ENCODE results near the gene EID3.
"Not testable (repeated sequence)": the region's sequence is repeated elsewhere in the genome, so short reads cannot be mapped to it uniquely, and the experiment has no call there.

EID3 gene

DNA sequence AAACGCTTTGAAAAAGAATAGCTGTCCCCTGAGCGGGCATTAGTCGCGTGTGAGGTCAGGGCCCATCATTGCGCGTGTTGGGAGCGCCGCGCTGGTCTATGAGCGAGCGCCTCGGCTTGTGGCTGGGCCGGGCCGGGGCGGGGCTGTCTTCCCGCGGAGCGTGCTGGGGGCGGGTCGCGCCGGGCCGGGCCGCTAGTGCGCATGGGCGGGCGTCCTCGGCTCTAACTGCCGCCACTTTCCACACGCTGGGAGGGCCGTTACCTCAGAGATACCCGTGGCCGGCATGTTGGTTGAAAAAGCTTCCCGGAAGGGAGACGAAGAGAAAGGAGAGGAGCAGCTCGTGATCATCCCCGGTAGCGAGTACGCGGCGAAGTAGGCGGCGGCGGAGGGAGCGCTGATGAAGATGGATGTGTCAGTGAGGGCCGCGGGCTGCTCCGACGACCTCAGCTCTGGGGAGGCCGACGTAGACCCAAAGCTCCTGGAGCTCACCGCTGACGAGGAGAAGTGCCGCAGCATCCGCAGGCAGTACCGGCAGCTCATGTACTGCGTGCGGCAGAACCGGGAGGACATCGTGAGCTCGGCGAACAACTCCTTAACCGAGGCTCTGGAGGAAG is at the start of gene EID3:
EID3 (plus strand) TSS at position 202 of the 614 bp plus-strand sequence; CDS start at position 398, 196 bp downstream.
- no peak for FAIRE-seq

DNA sequence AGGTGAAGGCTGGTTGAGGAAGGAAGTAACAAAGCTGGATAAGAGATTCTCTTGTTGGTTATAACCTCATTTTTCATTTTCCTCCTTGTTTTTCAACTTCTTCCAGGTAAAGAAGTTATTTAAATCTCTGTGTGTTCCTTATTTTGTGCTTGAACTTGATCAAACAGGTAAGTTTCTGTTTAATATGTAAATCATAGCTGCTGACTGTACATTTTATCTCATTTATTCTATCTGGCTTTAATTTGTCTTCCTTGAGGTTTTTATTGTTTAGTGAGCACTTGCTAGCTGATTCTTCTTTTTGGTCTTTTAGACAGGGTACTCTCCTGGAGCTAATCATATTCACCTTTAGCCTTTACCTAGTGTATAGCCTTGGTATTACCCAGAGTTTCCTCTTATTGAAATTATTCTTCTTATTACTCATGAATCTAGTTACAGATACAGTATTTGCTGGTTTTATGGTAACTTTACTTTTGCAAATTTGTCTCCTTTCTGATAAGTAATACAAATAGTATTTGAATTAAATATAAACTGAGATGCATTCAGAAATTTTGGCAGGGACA is 45.5 kb upstream of the EID3 start:
- FAIRE-seq, result no peak

DNA sequence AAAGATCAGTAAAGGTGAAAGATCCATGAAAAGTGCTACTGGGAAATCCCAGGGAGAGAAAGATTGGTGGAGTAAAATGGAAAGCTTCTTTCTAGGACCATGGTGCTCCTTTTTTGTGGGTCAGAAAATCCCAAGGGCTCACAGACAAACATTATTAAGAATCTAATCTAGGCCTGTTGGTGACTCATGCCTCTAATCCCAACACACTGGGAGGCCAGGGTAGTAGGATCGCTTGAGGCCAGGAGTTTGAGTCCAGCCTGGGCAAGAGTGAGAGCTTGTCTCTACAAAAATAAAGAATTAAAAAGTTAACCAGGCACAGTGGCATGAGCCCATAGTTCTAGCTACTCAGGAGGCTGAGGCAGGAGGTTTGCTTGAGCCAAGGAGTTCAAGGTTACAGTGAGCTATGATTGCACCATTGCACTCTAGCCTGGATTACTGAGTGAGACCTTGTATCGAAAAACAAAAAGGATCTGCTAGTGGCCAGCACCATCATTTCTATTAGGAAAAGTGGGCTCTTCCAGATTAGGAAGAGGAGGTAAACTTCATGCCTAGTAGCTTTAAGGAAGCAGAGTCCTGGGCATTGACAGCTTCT is 45.0 kb upstream of the EID3 start:
- FAIRE-seq, result no peak

DNA sequence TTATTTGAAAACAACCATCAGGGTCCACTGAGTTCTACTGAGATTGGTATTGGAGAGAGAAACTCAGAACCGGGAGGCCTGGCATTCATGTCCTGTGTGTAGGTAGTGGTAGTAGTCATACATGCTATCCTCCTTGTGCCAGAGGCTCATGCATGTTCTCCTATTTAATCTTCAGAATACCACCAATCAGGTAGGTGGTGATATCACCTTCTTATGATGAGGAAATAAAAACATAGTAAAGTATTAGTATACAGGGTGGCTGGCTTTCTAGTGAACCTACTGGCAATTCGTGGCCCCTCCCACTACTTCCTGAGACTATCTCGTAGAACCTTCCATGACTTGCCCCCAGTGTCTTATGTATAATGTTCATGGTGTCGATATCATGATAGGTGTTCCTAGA is 40.5 kb upstream of the EID3 start:
- FAIRE-seq, result no peak

DNA sequence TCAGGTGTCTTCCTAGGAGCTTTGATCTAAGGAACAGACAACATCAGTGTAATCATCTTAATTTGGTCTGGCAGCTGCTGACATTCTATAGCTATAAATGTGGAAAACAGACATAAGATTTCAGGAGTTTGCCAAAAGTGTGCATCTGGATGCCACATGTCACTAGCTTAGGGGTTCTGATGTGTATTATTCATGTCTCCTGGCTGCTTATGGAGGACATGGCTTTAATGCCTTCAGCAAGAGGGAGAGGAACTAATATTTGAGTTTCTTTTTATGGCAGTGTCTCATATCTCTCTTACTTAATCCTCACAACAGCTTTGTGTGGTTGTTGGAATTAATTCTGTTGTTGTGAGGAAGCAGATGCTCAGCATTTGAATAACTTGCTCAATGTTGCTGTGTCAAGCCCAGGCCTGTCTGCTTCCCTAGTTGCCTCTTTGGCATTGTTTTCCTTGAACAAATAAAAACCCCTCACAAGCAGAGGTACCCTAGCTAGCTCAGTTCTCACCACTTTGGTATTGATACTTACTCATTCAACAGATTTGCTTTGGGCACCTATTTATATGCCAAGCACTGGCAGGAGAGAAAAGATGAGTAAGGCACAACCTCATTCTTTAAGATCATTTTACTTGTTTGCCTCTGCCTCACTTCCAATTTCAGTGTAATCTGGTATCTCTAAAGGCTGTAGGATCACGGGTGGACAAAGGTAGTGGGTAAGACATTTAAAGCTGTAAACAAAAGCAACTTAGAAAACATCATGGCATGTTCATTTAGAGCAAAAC is 39.8 kb upstream of the EID3 start:
- FAIRE-seq, result no peak

DNA sequence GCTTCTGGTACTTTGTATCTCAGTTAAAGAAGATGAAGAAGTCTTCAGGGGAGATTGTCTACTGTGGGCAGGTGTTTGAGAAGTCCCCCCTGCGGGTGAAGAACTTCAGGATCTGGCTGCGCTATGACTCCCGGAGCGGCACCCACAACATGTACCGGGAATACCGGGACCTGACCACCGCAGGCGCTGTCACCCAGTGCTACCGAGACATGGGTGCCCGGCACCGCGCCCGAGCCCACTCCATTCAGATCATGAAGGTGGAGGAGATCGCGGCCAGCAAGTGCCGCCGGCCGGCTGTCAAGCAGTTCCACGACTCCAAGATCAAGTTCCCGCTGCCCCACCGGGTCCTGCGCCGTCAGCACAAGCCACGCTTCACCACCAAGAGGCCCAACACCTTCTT is 38.1 kb upstream of the EID3 start:
- FAIRE-seq, result not testable (repeated sequence)

DNA sequence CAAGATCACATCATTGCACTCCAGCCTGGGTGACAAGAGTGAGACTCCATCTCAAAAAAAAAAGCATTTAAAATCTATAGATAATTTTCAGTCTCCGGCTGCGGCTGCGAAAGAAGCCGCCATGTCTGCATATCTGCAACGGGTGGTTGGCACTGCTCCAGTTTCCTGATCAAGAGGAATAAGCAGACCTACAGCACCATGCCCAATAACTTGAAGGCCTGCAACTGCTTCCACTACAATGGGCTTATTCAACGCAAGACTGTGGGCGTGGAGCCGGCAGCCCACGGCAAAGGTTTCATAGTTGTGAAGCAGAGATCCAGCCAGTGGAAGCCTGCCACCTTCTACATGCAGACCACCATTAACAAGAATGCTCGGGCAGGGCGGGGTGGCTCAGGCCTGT is 30.6 kb upstream of the EID3 start:
- no peak for FAIRE-seq

DNA sequence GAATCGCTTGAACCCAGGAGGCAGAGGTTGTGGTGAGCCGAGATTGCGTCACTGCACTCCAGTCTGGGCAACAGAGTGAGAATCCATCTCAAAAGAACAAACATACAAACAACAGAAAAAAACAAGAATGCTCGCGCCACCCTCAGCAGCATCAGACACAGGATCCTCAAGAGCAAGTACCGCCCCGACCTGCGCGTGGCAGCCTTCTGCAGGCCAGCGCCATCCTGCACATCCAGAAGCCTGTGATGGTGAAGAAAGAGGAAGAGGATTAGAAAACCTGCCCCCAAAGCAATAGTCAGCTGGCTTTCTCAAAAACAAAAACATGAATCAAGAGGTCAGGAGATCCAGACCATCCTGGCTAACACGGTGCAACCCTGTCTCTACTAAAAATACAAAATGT is 30.0 kb upstream of the EID3 start:
- no peak for FAIRE-seq

DNA sequence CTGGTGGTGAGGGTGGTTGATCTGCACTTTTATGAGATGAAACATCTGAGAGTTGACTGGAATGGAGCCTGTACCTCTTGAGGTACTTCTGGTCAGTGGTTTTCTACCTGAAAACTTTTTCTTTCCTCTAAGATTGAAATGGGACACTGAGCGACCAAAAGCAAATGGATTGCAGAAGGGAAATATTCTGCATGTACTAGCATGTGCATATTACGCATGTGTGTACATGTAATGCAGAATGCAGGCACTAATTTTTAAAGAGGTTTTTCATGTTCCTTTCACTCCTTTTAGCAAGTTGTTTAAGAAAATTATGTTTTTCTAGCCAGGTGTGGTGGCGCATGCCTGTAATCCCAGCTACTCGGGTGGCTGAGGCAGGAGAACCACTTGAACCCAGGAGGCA is 28.7 kb upstream of the EID3 start:
- FAIRE-seq, result no peak

DNA sequence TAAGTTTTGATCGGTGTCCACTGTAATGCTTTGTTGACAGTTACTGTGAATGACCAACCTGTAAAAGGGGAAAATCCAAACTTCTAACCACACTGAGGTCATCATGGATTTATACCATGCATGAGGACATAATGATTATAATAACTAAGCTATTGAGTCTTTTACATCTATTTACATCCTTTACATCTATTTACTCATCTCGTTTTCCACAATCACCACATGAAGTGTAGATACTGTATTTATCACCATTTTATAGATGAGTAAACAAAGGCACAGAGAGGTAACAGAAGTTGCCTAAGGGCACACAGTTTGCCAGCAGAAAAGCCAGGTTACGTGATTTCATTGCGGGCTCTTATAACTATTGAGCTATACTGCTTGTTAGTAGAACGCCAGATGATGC is 27.9 kb upstream of the EID3 start:
- no peak for FAIRE-seq

DNA sequence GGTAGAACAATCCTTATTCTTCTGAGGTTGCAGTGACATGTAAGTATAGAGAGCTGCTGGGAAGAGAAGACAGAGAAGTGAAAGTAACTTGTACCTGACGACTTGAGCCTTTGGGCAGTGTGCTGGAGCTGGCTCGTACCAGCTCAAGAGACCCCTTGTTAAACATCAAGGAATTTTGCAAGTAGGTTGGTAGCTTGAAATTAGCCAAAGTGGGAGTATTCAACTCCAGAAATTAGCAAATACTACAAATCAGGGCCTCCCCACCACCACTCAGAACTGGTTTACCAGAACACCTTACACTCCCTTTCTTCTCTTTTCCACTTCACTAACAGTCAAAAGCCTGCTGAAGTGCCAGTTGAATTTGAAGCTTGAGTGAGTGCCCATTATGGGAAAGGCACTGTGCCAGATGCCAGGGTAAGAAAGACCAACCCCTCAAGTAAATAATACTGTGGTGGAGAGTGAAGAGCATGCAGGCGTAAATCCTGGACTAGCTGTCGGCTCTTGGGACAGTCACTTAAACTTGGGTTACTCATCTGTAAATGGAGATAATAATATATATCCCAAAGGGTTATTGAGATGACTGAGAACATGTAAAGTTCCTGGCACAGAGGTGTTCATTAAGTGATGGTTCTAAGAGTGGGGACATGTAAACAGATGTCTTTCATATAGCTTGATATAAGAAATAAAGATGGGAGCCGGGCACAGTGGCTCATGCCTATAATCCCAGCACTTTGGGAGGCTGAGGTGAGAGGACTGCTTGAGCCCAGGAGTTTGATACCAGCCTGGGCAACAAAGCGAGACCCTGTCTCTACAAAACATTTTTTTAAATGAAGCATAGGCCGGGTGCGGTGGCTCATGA is 27.0 kb upstream of the EID3 start:
- no peak for FAIRE-seq

DNA sequence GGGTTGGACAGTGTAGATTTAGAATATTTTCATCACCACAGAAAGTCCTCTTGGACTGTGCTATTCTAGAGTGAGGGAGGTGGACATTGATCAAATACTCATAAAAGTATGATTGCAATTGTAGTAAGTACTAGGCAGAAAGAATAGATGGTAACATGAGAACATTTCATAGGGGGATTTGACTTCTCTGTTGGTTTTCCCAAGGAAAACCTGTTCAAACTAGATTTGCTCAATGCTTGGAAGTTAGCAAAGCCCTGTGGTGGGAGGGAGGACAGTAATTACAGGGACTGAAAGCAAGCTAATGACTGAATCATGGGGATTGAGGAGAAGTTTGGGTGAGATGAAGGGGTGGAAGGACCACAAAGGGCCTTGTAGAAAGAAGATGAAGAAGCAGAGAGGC is 24.4 kb upstream of the EID3 start:
- no peak for FAIRE-seq

DNA sequence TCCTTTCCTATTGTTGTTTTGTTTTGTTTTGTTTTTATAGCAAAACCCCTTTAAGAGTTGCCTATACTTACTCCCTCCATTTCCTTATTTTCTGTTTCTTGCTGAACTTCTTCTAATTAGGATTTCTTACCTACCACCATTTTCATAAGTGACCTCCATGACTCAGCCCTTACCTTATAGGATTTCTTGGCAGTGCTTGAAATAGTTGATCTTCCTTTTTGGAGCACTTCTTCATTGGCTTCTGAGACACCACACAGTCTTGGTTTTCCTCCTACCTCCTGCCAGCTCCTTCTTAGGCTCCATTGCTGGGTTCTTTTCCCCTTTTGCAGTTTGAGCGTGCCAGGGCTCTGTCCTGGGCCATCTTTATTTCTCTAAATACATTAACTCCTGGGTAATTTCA is 23.4 kb upstream of the EID3 start:
- FAIRE-seq, result no peak

DNA sequence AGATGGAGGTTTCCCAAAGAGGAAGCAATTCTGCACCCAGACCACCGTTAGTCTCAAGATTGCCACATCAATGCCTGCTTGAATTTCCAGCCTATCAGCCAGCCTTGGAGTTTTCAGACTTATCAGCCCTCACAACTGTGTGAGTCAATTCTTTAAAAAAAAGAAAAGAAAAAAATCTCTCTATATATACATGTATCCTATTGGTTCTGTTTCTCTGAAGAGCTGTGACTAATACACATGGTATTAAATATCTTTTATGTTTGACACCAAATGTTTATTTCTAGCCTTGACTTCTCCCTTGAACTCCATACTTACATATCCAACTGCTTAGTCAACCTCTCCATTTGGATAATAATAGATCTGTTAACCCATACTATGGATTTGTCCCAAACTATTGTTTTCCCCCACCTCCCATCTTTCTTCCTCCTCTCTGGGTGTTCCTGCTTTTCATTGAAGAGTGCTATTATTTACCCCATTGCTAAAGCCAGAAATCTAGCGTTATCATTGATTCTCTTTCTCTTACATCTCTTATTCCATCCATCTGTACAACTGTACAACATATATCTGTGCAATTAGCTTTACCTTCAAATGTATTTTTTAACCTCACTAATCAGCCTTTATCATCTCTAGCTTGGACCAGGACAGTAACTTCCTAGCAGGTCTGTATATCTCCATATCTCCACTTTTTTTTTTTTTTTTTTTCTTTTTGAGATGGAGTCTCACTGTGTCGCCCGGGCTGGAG is 22.7 kb upstream of the EID3 start:
- no peak for FAIRE-seq

DNA sequence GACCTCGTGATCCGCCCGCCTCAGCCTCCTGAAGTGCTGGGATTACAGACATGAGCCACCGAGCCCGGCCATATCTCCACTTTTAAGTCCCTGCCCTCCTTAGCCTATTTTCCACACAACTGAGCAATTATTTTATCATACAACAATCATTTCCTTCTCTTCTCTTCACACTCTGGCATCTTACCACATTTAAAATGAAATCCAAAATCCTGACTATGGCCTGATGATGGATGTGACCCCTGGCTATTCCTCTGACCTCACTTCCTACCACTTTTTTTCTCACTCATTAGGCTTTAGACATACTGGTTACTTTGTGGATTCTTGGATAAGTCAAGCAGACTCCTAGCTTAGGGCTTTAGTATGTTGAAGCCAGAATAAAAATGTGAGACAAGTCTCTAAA is 21.9 kb upstream of the EID3 start:
- no peak for FAIRE-seq

DNA sequence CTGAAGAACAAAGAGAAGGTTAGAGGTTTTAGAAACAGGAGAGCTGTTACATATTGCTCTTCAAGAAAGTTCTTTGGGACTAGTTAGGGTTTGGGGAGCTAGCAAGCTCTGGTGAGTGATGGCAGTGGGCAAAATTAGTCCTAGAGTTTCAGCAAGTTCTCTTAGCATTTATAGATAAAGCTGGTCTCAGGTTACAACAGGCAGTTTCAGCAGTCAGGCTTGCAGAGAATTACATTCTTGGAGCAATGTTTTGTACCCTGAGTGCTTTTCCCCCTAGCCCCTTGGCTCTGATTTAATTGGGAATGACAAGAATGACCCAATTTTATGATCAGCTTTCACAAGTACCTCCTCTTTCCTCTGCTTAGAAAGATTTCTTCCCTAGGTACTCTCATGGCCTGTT is 21.4 kb upstream of the EID3 start:
- FAIRE-seq, result no peak

DNA sequence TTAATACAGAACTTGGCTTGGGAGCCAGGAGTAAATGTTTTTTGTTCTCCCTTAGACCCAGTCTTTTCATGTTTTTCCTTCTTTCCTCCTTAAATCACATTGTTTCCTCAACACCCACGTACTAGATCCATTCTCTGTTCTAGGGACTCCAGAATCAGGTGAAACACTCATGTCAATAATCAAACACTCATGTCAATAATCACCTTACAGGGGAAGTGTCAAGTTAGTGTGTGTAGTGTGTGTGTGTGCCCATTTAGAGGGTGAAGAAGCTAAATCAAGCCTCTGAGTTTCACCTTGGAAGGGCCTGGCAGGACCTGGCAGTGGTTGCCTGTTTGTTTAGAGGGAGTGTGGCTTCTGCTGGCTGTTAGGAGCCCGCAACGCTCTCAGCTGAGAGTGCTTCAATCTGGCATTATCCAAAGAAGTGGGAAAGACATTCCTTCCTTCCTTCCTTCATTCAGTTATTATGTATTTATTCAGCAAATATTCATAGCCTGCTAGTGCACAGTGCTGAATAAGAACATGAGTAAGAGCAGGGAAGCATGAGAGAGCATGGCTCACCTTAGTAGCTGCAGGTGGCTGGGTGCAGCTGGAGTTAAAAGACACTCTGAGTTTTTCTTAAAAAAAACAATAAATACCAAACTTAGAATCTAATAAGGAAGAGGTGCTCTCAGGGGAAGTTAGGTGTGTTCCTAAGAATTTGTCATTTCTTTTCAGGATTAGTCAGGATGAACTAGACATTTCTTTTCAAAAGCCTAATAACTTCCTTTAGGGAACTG is 17.6 kb upstream of the EID3 start:
- no peak for FAIRE-seq

DNA sequence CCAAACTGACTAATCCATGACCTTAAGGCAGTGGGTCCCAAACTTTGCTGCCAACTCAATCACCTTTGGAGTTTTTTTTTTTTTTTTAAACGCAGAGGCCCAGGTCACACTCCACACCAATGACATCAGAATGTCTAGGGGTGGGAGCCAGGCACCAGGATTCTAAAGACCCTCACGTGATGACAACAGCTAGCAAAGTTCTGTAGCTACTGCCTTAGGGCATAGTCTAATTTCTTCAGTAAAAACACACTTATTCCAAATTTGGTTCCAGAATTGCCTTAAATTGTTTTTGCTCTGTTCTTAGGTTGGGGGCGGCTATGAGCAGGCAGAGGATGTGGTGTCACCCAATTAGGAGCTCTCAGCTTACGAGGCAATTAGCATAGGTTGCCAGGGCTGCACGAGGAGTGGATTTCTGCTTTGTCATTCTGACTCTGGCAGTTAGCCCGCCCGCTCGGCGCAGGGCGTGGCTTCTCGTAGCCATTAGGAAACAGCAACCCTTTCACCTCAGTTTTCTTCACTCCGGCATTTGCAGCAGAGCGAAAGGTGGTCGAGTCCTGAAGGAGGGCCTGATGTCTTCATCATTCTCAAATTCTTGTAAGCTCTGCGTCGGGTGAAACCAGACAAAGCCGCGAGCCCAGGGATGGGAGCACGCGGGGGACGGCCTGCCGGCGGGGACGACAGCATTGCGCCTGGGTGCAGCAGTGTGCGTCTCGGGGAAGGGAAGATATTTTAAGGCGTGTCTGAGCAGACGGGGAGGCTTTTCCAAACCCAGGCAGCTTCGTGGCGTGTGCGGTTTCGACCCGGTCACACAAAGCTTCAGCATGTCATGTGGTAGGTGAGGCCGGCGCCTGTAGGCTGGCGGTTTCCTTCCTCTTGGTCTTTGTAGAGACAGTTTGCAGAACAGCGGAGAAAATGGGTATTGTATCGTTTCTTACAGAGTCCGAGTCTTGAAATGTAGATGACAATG is 16.7 kb upstream of the EID3 start:
- peak; percentile 70 for FAIRE-seq

DNA sequence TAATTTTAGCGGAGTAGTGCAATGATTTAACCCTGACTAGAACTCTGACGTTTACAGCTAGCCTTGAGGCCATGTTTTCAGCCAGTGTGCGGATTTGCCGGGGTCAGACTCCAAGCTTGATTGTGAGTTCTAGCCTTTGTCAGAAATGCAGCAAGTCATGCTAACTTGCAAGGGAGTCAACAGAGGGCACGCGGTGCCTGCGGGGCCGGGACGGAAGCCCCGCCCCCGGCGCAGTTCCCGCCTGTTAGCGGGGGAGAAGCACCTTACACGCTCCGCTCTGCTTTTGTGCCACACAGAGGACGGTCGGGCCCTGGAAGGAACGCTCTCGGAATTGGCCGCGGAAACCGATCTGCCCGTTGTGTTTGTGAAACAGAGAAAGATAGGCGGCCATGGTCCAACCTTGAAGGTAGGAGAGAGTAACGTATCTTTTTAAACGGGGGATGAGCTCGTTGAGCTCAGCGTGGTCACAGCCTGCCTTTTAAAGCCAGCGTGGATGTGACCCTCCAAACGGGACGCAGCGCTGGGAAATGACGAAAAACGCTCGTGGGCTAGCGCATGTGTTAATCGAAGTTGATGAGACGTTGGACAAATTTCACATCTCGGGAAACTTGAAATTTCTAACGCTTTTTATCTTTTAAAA is 14.8 kb upstream of the EID3 start:
- no peak for FAIRE-seq

DNA sequence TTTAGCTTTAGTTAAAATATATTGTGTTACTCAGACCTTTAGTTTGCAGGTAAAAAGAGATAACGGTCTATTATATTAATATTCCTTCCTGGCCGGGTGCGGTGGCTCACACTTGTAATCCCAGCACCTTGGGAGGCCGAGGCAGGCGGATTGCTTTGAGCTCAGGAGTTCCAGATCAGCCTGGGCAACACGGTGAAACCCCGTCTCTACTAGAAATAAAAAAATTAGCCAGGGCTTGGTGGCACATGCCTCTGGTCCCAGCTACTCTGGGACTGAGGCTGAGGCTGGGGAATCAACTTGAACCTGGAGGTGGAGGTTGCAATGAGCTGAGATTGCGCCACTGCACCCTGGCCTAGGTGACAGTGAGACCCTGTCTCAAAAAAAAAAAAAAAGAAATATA is 13.2 kb upstream of the EID3 start:
- no peak for FAIRE-seq
